GM19455 (cell line): ENCODE data around the gene TGM2.

Source experiments
- ATAC-seq: cut with Tn5 transposase; IDR thresholded peaks from one replicate; pipeline ENCODE4 v1.9.1; 2021; ENCODE audit not compliant: unreplicated experiment

The TGM2 gene

DNA sequence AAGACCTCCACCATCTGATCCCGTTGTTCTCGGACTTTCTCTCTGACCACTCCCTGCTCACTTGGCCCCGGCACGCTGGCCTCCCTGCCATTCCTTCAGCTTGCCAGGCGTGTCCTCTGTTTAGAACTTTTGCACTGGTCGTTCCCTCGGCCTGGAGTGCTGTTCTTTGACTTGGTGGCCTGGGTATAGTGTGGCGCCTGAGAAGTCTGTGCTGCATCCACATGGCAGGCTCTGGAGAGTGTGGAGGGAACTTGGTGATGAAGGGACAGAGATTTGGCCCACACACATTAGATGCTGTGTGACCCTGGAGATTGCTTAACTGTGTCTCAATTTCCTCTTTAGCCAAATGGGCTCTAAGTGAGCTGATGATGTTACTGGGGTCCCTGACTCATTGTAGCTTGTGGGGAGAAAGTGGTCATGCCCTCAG is 13.0 kb upstream of the TGM2 start:
- ATAC-seq = no peak

GRCh38 chr20:38177201-38177600 is 12.1 kb upstream of the TGM2 start:
- ATAC-seq = no peak

DNA sequence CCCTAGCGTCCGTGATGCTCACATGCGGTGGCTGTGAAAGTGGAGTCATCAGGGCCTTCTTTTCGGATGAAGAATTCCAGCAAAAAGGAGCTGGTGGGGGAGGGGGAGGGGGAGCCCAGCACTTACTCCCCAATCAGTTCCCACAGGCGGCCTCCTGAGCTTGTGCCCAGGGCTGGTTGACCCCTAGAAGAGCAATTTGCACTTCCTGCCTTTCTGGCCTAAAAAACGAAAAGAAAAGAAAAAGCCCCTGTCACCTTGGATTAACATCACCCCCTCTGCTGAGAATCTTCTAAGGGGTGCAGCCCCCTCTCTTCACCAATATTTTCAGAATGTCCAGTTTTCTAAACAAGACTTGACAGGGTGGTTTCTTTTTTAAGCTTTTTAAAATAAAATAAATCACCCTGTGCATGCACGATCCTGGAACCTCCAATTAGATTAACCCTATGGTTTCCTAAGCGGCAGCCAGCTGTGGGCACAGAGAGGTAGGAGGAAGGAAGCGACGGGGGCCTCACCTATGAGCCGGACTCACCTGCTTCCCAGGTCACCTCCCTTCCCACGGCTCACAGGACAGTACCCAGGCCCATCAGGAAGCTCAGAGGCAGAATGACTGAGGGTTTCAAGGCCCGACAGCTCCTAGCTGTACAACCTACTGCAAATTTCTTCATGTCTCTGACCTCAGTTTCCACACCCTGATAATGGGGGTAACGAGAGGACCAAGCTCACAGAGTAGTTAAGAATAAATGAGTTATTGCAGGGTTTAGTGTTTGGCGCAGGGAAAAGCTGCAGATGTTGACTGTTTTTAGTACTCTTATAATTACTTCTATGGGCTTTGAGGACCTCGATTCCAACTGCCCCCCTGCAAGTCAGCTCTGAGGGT is 10.5 kb upstream of the TGM2 start:
- ATAC-seq = no peak

DNA sequence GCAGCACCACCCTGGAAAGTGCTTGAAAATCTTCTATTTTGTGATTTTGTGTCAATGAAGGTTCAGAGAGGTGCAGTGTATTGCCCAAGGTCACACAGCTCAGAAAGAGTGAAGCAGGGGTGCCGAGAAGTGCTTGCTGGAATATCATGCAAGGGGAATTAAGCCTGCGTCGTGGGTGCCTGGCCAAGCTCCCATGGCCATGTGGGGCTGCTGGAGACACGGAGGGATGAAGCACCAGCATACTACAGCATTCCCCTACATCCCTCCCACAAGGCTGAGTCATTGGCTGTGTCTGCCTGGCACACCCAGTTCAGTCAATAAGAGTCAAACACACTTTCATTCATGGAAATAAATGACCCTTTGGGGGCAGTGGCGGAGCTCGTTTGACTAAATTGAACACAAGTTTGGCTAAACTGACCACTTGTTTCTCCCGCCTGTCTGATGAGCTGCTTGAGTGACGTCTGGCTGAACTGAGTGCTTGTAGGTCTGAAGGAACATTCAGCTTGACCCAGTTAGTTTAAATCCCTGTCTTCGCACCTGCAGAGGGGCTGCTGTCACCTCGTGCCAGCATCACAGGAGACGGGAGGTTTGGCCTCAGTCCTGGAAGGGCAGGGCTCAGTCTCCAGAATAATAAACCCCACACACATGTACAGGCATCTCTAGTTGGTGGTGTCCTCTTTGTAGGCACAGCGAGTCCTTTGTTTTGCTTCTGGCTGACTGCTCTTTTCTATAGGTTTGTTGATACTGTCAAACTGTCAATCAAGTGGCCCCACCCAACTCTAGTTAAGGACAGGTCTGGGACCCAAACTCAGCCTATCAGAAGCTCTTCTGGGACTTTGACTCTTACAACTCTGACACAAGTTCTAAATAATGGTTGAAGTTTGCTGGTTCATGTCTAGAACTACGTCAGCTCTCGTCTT is 8.4 kb upstream of the TGM2 start:
- ATAC-seq = no peak

DNA sequence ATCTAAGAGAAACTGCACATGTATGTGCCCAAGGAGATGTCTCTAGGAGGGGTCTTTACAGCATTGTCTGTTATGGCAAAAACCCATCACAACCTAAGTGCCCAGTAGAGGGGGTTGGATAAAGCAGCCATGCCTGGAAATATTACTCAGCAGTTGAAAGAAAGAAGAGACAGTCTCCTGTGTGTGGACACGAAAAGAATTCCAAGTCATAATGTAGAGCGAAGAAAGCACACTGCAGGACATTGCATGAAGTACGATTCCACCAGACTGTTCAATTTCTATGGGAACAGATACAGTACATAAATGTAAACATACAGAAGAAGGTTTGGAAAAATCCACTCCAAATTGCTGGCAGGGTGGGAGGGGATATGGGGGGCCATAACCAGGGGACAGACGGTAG is 7.3 kb upstream of the TGM2 start:
- ATAC-seq = no peak

DNA sequence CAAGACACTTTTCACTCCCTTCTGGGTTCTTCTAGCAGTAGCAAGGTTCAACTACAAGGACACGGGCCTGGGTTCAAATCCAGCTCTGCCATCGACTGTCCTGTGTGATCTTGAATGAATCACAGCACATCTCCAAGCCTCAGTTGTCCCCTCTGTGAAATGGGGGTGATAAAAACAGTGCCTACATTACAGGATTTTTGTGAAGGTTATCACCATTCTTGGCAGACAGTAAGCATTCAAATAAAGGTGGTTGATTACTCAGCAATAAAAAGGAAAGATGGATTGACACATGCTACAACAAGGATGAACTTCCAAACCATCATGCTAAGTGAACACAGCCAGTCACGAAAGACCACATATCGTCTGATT is 6.6 kb upstream of the TGM2 start:
- no peak for ATAC-seq

DNA sequence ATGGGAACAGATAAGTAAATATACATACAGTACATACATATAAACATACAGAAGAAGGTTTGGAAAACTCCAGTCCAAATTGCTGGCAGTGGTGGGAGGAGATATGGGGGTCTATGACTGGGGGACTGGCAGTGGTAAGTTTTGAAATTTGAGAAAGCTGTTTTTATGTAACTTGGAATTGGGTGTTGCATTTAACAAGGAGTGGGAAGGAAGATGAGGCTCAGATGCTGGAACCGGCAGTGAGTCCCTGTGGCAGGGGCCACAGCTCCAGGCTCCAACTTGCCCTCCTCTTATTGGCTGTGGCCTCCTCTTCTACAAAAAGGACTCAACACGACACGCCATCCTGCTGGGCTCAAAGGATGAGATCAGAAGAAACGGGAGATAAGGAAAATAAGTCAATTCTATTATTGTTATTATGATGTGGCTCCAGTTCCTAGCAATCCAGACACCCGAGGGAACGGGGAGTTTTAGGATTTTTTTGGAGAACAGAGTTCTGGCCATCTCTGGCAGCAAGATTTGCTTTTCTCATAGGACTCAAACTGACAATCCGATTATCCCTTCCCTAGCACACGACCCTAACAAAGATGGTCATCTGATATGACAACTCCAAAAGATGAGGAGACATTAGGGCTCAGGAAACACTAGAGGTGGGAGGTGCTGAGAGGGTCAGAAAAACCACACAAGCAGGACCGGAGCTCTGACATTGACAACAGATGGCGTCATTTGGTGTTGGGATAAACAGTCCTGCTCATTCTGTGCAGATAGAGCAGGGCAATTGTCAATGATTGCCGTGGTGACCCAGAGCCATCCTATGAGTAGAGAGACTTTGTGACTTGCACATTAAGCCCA is 6.0 kb upstream of the TGM2 start:
- no peak for ATAC-seq

DNA sequence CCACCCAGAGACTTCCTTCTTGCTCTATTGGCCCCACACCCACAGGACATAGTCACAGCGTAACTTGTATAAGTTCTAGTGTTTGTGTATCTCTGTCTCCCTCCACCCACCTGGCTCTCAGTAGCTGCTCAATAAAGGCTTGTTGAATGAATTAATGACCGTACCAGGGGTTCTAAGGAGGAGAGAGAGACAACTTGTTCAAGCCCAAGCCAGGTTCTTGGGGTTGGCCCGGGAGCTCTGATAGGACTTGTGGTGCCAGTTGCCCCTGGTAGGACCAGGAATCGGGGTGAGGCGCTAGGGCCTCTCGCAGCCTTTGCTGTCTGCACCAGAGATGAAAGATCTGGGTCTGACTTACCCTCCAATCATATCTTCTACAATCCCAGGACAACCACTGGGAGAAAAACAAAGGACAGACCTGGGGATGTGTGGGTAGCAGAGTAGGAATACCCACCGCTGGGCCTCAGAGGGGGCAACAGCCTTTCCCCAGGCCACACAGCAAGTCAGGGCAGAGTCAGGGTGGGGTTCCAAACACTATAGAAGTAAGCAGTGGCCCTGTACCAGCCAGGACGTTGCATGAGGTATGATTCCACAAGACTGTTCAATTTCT is 5.3 kb upstream of the TGM2 start:
- no peak for ATAC-seq

DNA sequence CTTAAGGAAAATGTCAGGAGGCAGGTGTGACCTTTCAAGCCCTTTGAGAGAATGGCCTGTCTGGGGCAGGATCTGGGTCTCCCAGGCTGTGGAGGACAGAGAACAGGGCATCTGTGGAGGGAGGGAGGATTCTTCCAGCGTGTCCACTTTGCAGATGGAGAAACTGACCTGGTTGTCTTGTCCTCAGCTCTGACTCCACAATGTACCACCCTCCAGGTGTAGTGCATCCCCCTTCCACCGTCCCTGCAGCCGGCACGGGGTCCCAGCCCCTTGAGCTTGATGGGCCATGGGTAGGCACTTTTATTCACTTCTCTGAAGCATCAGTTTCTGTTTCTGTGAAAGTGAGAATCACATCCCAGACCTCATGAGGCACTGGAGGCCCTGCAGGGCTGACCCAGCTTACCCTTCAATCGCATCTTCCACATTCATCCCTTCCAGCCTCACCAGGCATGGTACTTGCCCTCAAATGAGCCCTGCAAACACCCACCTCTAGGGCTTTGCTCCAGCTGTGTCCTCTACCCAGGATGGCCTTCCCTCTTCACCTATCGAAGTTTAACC is 4.6 kb upstream of the TGM2 start:
- ATAC-seq = no peak

DNA sequence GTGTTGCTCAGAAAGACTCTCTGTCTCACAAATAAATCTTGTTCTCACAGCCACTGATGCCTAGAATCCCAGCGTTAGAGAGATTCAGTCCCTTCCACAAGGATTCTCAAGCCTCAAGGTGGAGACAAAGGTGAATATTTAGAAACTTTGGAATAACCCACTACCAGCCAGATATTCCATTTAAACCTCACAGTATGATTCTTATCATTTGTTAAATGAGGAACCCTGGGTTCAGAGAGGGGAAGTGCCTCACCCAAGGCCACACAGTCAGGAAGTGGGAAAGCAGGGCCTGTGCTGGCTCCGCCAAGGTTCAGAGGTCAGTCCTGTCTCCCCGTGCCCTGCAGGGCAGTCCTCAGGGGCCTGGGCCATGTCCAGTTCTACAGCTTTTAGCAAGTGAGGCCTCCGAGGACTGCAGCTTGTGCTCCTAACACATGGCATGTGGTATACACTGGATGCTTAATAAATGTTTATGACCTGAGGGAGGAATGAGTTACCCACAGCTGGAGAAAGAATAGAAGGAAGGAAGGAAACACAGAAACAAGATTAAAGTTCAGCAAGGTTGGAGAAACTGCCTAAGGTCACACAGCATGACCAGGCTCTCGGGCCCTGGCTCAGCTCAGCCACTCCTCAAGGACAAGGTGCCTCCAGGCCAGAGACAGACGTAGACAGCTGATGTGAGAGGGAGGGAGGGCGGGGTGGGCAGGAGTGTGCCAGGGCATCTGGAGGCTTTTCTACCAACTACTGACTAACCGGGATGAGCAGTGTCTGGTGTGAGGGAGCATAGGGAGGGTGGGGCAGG is 3.9 kb upstream of the TGM2 start:
- no peak for ATAC-seq

GRCh38 chr20:38167851-38168760 is 3.0 kb upstream of the TGM2 start:
- ATAC-seq = no peak

DNA sequence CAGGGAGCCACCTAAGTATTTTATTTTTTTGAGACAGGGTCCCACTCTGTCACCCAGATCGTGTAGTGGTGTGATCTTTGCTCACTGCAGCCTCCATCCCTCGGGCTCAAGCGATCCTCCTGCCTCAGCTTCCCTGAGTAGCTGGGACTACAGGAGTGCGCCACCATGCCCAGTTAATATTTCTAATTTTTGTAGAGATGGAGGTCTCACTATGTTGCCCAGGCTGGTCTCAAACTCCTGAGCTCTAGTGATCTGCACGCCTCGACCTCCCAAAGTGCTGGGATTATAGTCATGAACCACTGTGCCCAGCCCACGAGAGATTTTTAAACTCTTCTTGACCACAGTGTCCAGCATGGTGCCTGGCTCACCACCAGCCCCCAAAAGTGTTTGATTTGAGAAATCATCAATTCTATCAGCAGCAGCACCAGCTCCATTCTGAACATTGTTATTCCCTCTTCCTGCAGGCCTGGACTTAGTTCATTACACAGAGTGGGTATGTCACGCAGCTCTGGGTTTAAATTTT is 2.3 kb upstream of the TGM2 start:
- ATAC-seq = no peak

DNA sequence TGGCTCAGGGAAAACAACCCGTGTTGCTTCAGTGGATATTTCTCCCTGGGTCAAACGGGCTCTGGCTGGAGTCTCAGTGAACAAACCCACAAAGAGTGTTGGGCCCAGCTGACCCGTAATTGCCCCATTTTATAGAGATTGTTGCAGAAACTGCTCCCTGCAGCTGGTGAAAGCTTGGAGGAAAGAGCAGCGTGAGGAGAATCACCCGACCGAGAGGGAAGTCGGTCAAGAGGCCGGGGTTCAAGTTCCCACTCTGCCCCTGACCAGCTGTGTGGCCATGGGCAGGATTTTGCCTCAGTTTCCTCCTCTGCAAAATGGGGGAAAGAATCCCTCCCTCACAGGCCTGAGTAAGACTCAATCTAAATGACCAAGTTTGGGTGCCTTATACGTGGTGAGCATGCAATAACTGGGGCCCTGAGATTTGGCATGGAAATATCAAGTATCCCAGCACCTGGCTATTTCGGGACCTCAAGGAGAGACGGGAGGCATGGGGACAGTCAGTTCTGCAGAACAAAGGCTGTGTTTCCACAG is 1.7 kb upstream of the TGM2 start:
- ATAC-seq = no peak

- no peak for ATAC-seq
These were observed 1.1 kb upstream of the TGM2 start for GRCh38 chr20:38165966-38166702.

DNA sequence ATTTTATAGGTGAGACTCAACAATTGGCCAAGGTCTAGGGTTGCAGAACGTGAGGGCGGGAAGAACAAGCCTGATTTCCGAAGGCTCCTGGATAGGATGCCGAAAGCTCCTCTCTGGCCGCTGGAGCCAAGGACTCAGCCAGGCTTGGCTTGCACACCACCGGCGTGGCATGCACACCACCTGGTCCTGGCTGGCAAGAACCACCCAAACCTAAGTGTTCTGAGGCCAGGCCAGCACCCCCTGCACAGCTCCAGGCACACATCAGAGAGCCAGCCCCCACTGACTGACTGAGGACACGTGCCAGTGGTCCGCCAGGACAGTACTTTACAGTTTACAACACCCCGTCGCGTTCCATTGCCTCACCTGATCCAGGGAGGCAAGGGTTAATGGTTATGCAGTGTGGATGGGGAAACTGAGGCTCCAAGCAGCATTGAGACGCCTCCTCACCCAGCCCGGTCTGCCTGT is 414 bp downstream of the TGM2 start:
- no peak for ATAC-seq

- no peak for ATAC-seq
These were observed 1.0 kb downstream of the TGM2 start for GRCh38 chr20:38164069-38164468.
